GM19463 (cell line): ENCODE measurements around the gene MAGEA4.
"Not testable (repeated sequence)": the region's sequence is repeated elsewhere in the genome, so short reads cannot be mapped to it uniquely, and the experiment has no call there.

Experiments
- ATAC-seq: cut with Tn5 transposase; IDR thresholded peaks from one replicate; pipeline ENCODE4 v1.9.1; 2021; ENCODE audit warnings: mild to moderate bottlenecking, moderate library complexity; ENCODE audit not compliant: unreplicated experiment

Gene MAGEA4

GRCh38 chrX:151912780-151913179 is at the start of gene MAGEA4:
MAGEA4 (plus strand) TSS chrX:151912889; CDS start chrX:151923665, 10,776 bp downstream.
- ATAC-seq, result no peak

- no peak for ATAC-seq
These were observed 42.1 kb upstream of the MAGEA4 start for GRCh38 chrX:151870602-151871001.

GRCh38 chrX:151871244-151871643 is 41.4 kb upstream of the MAGEA4 start:
- no peak for ATAC-seq

- ATAC-seq, result no peak
These were observed 39.6 kb upstream of the MAGEA4 start for GRCh38 chrX:151873096-151873495.

- ATAC-seq, result no peak
These were observed 37.2 kb upstream of the MAGEA4 start for GRCh38 chrX:151875270-151876026.

- no peak for ATAC-seq
These were observed 34.1 kb upstream of the MAGEA4 start for GRCh38 chrX:151878574-151878973.

- ATAC-seq, result no peak
These were observed 32.8 kb upstream of the MAGEA4 start for GRCh38 chrX:151879856-151880255.

GRCh38 chrX:151880895-151881294 is 31.8 kb upstream of the MAGEA4 start:
- no peak for ATAC-seq

GRCh38 chrX:151889421-151889820 is 23.3 kb upstream of the MAGEA4 start:
- ATAC-seq, result no peak

GRCh38 chrX:151896734-151897474 is 15.8 kb upstream of the MAGEA4 start:
- ATAC-seq, result no peak

GRCh38 chrX:151899622-151900021 is 13.1 kb upstream of the MAGEA4 start:
- no peak for ATAC-seq

GRCh38 chrX:151901826-151902225 is 10.9 kb upstream of the MAGEA4 start:
- ATAC-seq, result no peak

GRCh38 chrX:151902813-151903591 is 9.7 kb upstream of the MAGEA4 start:
- no peak for ATAC-seq

GRCh38 chrX:151904989-151905388 is 7.7 kb upstream of the MAGEA4 start:
- no peak for ATAC-seq

GRCh38 chrX:151912221-151912620 is 468 bp upstream of the MAGEA4 start:
- no peak for ATAC-seq

GRCh38 chrX:151918736-151919135 is 6.0 kb downstream of the MAGEA4 start:
- ATAC-seq, result not testable (repeated sequence)

- no peak for ATAC-seq
These were observed 6.9 kb downstream of the MAGEA4 start for GRCh38 chrX:151919610-151920009.

- no peak for ATAC-seq
These were observed 7.4 kb downstream of the MAGEA4 start for GRCh38 chrX:151920101-151920500.

GRCh38 chrX:151920530-151920929 is 7.8 kb downstream of the MAGEA4 start:
- no peak for ATAC-seq

- ATAC-seq, result no peak
These were observed 8.6 kb downstream of the MAGEA4 start for GRCh38 chrX:151921292-151921691.

GRCh38 chrX:151921866-151922265 is 9.2 kb downstream of the MAGEA4 start:
- ATAC-seq, result no peak
